Activated CD8-positive, alpha-beta memory T cell treated with anti-CD3 and anti-CD28 coated beads for 24 hours (primary cell): ENCODE measurements around the gene RAB8B.
"Not testable (repeated sequence)": the region's sequence is repeated elsewhere in the genome, so short reads cannot be mapped to it uniquely, and the experiment has no call there.

ENCODE experiments used
- DNase-seq: peaks from one replicate; pipeline ENCODE4 v3.0.0-alpha.2; 2020

The RAB8B gene

GRCh38 chr15:63210151-63211091, 21.0 kb downstream of the RAB8B start:
- DNase-seq: peak; percentile 61

GRCh38 chr15:63211092-63211490, 21.7 kb downstream of the RAB8B start:
- no peak for DNase-seq

- DNase-seq: no peak
Observed at GRCh38 chr15:63211549-63211948, 22.1 kb downstream of the RAB8B start.

GRCh38 chr15:63212050-63213004, 22.9 kb downstream of the RAB8B start:
- peak; percentile 61 for DNase-seq

GRCh38 chr15:63218100-63218808, 28.8 kb downstream of the RAB8B start:
- no peak for DNase-seq

GRCh38 chr15:63219196-63219710, 29.8 kb downstream of the RAB8B start:
- no peak for DNase-seq

- no peak for DNase-seq
Observed at GRCh38 chr15:63221346-63221745, 31.9 kb downstream of the RAB8B start.

GRCh38 chr15:63223463-63223862, 34.1 kb downstream of the RAB8B start:
- DNase-seq: no peak

GRCh38 chr15:63225381-63225780, 36.0 kb downstream of the RAB8B start:
- no peak for DNase-seq

GRCh38 chr15:63226155-63226883, 36.9 kb downstream of the RAB8B start:
- DNase-seq: no peak

GRCh38 chr15:63226966-63227401, 37.6 kb downstream of the RAB8B start:
- no peak for DNase-seq

GRCh38 chr15:63227689-63228088, 38.3 kb downstream of the RAB8B start:
- no peak for DNase-seq

- no peak for DNase-seq
Observed at GRCh38 chr15:63231206-63231605, 41.8 kb downstream of the RAB8B start.

GRCh38 chr15:63231706-63232105, 42.3 kb downstream of the RAB8B start:
- no peak for DNase-seq

- DNase-seq: no peak
Observed at GRCh38 chr15:63232405-63232804, 43.0 kb downstream of the RAB8B start.

- no peak for DNase-seq
Observed at GRCh38 chr15:63232943-63233342, 43.5 kb downstream of the RAB8B start.

- no peak for DNase-seq
Observed at GRCh38 chr15:63233667-63234423, 44.4 kb downstream of the RAB8B start.

GRCh38 chr15:63234451-63234870, 45.1 kb downstream of the RAB8B start:
- no peak for DNase-seq

GRCh38 chr15:63236272-63236671, 46.9 kb downstream of the RAB8B start:
- DNase-seq: no peak

- DNase-seq: not testable (repeated sequence)
Observed at GRCh38 chr15:63237086-63237485, 47.7 kb downstream of the RAB8B start.

- no peak for DNase-seq
Observed at GRCh38 chr15:63238171-63238570, 48.8 kb downstream of the RAB8B start.
